CD4-positive, alpha-beta T cell treated with Interleukin-21 for 1 hour (primary cell): ENCODE results near the gene RIPPLY3.
"Not testable (repeated sequence)": the region's sequence is repeated elsewhere in the genome, so short reads cannot be mapped to it uniquely, and the experiment has no call there.

ENCODE experiments used
- DNase-seq: peaks from one replicate; pipeline ENCODE4 v3.0.0-alpha.2; 2020

The RIPPLY3 gene

DNA sequence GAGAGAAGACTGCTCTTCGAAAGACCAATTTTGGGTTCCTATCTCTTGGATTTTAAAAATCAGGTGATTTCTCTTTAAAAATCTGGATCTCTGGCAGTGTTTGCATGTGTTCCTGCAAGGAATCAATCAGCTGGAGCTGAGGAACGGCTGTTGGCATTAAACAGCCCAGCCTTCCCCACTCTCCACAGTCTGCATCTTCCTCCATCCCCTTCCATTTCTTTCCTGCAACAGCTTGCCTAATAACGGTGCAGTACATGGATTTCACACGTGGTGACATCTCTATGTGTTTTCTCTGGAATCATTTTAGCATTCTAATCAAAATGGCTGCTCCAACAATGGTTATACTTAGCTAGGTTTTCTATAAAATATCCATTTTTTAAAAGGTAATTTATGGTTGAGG lies 20.0 kb downstream of the RIPPLY3 start:
- DNase-seq, result no peak

GRCh38 chr21:37028570-37028969 lies 22.1 kb downstream of the RIPPLY3 start:
- DNase-seq, result no peak

GRCh38 chr21:37030864-37031263 lies 24.4 kb downstream of the RIPPLY3 start:
- DNase-seq, result no peak

- DNase-seq, result no peak
Observed at GRCh38 chr21:37032293-37032692, 25.8 kb downstream of the RIPPLY3 start.

DNA sequence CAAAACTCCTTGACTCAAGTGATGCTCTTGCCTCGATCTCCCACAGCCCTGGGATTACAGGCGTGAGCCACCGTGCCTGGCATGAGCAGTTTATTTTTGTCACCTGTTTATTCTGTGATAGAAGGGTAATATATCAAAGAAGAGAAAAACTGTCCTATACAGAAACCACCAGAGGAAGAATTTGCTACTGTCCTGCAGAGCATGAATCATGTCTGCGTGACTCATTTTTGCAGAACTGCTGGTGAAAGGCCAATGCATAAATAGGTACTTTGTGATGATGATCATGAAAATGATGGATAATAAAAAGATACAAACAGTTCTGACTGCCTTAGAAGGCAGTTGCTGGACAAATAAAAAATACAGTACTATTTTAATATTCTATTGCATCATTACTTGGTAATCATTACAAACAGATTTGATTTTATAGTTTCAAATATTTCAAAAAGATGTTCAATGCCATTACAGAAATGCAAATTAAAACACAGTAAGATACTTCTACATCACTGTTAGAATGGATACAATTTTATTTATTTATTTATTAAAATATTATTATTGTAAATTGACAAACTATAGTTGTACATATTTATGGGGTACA lies 26.5 kb downstream of the RIPPLY3 start:
- DNase-seq, result no peak

DNA sequence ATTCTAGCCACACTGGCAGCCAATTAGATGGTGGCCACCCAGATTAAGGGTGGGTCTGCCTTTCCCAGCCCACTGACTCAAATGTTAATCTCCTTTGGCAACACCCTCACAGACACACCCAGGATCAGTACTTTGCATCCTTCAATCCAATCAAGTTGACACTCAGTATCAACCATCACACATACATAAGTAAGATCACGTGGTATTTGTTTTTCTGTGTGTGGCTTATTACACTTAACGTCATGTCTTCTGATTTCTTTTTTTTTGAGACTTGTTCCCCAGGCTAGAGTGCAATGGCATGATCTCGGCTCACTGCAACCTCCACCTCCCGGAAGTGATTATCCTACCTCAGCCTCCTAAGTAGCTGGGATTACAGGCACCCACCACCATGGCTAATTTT lies 27.9 kb downstream of the RIPPLY3 start:
- not testable (repeated sequence) for DNase-seq

GRCh38 chr21:37036177-37036576 lies 29.7 kb downstream of the RIPPLY3 start:
- DNase-seq, result no peak

DNA sequence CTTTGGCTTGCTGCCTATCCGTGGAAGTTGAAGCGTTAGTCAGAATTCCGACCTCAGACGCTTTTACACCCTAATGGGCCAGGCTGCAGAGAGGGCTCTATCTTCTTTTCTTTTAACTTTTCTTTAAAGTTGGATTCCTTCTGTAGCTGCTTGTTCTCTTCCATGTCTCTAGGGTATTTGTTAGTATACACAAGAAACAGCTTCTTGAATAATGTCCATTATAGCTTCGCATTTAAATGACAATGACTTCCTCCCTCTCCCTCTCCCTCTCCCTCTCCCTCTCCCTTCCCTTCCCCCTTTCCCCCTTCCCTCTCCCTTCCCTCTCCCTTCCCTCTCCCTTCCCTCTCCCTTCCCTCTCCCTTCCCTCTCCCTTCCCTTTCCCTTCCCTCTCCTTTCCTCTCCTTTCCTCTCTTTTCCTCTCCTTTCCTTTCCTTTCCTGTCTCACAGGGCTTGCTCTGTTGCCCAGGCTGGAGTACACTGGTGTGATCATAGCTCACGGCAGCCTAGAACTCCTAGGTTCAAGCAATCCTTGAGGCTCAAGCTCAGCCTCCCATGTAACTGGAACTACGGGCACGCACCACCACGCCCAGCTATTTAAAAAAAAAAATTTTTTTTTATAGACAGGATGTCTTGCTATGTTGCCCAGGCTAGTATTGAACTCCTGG lies 33.0 kb downstream of the RIPPLY3 start:
- DNase-seq, result no peak

GRCh38 chr21:37040212-37040611 lies 33.7 kb downstream of the RIPPLY3 start:
- no peak for DNase-seq

DNA sequence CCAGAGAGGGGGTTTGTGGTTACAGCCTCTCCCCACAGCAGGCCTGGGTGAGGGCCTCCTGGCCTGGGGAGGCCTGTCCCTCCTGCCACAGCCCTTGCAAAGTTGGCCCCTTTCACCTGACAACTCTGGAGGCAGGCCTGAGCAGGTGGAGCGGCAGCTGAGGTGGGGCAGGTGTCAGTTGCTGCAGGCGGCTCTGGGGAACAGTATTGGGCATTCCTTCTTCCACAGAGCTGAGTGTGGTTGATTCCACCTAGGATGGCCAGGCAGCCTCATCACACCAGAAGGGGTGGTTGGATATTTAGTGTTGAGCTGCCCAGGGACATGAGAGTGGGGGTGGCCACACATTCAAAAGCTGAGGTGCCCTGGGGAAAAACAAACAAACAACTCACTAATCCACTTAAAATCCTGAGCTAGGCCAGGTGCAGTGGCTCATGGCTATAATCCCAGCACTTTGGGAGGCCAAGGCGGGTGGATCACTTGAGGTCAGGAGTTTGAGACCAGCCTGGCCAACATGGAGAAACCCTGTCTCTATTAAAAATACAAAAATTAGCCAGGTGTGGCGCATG lies 35.3 kb downstream of the RIPPLY3 start:
- DNase-seq, result no peak

GRCh38 chr21:37043818-37044217 lies 37.3 kb downstream of the RIPPLY3 start:
- DNase-seq, result no peak

- DNase-seq, result no peak
Observed at GRCh38 chr21:37044643-37045042, 38.1 kb downstream of the RIPPLY3 start.

DNA sequence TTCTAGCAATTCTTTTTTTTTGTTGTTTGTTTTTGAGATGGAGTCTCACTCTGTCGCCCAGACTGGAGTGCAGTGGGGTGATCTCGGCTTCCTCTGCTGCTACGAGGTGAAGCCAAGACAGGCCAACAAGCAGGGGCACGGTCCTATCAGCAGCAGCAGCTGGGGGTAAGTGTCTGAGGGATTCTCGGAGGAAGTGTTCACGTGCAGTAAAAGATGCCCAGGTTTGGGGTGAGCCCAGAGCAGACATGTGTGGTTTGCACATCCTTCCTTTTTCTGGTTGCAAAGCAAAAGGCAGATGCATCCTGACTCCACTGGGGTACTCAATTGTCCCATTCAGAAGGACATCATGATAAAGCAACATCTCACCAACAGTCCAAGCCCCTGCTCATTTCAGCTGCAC lies 38.6 kb downstream of the RIPPLY3 start:
- DNase-seq, result peak; percentile 8

- DNase-seq, result no peak
Observed at GRCh38 chr21:37045556-37045955, 39.1 kb downstream of the RIPPLY3 start.

DNA sequence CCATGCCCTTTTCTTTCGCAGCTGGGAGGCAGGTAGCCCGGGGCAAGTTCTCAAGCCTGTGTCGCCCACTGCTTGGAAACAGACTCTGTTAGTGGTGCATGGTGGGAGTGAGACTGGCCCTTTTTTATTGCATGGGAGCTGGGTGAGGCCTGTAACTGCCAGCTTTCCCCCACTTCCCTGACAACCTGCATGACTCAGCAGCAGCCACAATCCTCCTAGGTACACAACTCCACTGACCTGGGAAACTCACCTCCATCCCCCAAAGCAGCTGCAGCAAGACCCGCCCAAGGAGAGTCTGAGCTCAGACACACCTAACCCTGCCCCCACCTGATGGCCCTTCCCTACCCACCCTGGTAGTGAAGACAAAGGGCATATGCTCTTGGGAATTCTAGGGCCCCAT lies 40.6 kb downstream of the RIPPLY3 start:
- DNase-seq, result no peak

DNA sequence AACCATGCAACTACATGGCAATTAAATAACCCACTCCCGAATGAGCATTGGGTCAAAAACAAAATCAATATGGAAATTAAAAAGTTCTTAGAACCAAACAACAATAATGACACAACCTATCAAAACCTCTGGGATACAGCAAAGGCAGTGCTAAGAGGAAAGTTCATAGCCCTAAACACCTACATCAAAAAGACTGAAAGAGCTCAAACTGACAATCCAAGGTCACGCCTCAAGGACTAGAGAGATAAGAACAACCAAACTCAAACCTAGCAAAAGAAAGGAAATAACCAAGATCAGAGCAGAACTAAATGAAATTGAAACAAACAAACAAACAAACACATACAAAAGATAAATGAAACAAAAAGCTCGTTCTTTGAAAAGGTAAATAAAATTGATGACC lies 43.2 kb downstream of the RIPPLY3 start:
- DNase-seq, result not testable (repeated sequence)

GRCh38 chr21:37055271-37055855 lies 48.9 kb downstream of the RIPPLY3 start:
- no peak for DNase-seq

- DNase-seq, result no peak
Observed at GRCh38 chr21:37057614-37058013, 51.1 kb downstream of the RIPPLY3 start.

DNA sequence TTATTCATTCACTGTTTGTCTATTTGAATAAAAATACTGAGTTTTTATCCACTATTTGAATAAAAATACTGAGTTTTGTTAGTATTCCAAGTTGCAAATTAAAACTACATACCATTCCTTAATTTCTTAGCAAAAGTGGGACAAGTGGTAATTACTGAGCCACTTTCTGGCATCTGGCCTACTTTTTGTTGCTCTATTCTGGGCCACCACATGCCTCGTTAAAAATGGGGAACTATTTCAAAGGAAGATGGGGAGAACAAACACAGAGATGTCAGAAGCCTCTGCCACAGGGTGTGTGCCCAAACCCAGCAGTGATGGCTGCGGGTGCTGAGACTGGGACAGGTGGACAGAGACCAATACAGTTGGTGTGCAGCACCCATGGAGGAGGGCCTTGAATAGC lies 51.8 kb downstream of the RIPPLY3 start:
- DNase-seq, result no peak

DNA sequence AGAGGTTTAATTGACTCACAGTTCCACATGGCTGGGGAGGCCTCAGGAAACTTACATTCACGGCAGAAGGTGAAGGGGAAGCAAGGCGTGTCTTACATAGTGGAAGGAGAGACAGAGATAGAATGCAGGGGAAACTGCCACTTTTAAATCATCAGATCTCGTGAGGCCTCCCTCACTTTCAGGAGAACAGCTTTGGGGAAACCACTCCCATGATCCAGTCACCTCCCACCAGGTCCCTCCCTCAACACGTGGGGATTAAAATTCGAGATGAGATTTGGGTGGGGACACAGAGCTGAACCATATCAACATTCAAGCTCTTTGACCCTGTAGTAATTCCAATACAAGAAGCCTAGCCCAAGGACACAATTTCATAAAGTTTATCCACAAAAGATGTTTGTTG lies 52.7 kb downstream of the RIPPLY3 start:
- no peak for DNase-seq

DNA sequence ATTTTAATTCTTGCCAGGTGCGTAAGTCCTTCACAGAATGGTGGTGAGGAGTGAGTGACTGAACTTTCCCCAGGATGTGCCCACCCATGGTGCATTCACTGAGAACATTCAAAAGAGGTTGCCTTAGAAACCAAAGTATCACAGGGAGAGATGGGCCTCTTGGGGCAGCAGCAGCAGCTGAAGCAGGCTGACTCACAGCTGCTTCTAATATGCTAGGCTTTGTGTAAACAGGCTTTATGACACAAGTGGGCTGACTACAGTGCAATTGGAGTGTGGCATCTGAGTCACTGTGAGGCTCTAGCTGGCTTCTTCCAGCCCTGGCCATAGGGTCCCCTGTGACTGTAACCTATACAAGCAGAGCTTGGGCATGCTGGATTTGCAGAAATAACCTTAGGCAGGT lies 53.8 kb downstream of the RIPPLY3 start:
- DNase-seq, result no peak

- DNase-seq, result no peak
Observed at GRCh38 chr21:37061926-37062592, 55.6 kb downstream of the RIPPLY3 start.

GRCh38 chr21:37062593-37062935 lies 56.1 kb downstream of the RIPPLY3 start:
- no peak for DNase-seq

GRCh38 chr21:37063433-37063832 lies 56.9 kb downstream of the RIPPLY3 start:
- no peak for DNase-seq
